ENCODE measurements around the gene PRIMPOL.
"Not testable (repeated sequence)": the region's sequence is repeated elsewhere in the genome, so short reads cannot be mapped to it uniquely, and the experiment has no call there.

The PRIMPOL gene

DNA sequence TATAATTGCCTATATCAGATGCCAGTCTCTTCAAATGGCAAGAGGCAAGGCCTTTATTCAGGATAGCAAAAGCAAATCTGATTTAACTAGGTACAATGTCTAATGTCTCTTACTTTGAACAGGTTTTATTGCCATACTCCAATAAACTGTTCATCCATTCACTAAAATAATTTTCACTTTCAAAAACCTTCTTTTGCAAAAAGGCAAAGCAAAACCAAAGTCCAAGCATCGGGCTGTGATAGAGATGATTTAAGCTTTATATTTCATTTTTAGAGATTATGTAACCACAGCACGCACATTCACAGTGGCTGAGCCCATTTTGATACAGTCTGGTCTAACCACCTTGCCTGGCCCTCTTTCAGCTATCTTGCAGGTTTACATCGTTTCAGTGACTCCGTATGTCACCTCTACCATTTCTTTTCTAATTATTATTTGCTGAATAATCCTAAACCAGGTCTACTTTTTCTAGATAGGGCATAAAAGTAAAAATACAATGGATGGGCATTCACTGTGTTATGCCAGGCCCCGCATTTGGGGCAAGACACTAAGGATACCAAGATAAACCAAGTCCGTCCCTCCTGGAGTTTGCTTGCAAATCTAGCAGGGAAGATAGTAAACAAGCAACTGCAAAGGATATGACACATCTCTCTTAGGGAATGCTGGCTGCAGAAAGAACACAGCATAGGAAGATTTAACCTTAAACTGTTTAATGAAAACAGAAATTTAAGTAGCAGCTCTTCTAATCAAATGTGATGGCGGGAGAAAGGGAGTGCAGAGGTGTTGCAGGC lies 2.1 kb upstream of the PRIMPOL start:
- Histone ChIP-seq H3K27me3 (replicated peaks in 2 of 5; ENCODE audit: control insufficient read depth in 4 of 5, insufficient read depth in 5 of 5, low read length in 4 of 5) (no peaks in the 10 kb centered on the region), H3K9me3 (ENCODE audit: control extremely low read depth in 1 of 5, control insufficient read depth in 4 of 5, insufficient read depth in 2 of 5, low read depth in 1 of 5, low read length in 4 of 5) (no peaks in the 10 kb centered on the region), H3K27ac (ENCODE audit: insufficient read depth in 1 of 2, low read depth in 1 of 2, low read length in 2 of 2, poor library complexity in 1 of 2, severe bottlenecking in 2 of 2) (peak overlapping the region; percentile 79 to 87), H3K4me1 (ENCODE audit: control extremely low read depth in 1 of 4, control insufficient read depth in 4 of 4, insufficient read depth in 4 of 4, low read length in 3 of 4) (peaks cover 21 to 47% (median 32%) of the 10 kb centered on the region in 4 experiments), H3K4me3 (ENCODE audit: control insufficient read depth in 1 of 7, extremely low read depth in 1 of 7, insufficient read depth in 4 of 7, low read depth in 2 of 7, low read length in 6 of 7) (peak overlapping the region; percentile 48 to 95 (median 87)), H3K36me3 (ENCODE audit: control insufficient read depth in 4 of 4, insufficient read depth in 4 of 4, low read length in 3 of 4) (peaks cover 6 to 25% (median 17%) of the 10 kb centered on the region in 4 experiments)
- POLR2A ChIA-PET, result interaction anchor here (0.5 kb wide), 1 partner anchor 380 kb away, joined by 4 read pairs; no protein-coding TSS in a partner anchor
- 91% methylated on average over 5 of the region's 7 CpGs for WGBS (ENCODE audit: insufficient coverage)
- DNase-seq, result no peak
- CTCF ChIA-PET, result interaction anchor here (1.0 to 1.9 kb wide), 9 partner anchors 15 to 87 kb away, joined by 3 to 5 read pairs (median 3); partner anchors contain the start of gene CENPU

DNA sequence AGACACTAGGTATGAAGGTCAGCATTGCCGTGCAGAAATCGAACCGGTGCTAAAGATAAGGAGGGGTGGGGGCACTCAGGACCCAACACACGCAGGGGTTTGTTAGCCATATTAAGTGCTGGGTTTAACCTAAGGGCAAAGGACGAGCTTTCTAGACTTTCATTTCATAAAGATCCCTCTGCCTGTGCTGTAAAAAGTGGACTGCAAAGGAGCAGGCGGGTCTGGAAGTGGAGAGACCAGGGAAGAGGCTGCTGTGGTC lies 1.6 kb upstream of the PRIMPOL start:
- ChIA-PET POLR2A (interaction anchor here (0.5 kb wide), 1 partner anchor 381 kb away, joined by 4 read pairs; no protein-coding TSS in a partner anchor), CTCF (interaction anchor here (1.0 to 1.9 kb wide), 9 partner anchors 9 to 86 kb away, joined by 3 to 6 read pairs (median 4); partner anchors contain the start of gene CENPU)
- no peaks in the 10 kb centered on the region for H3K27me3 ChIP-seq (replicated peaks in 2 of 5; ENCODE audit: control insufficient read depth in 4 of 5, insufficient read depth in 5 of 5, low read length in 4 of 5)
- H3K27ac ChIP-seq (ENCODE audit: insufficient read depth in 1 of 2, low read depth in 1 of 2, low read length in 2 of 2, poor library complexity in 1 of 2, severe bottlenecking in 2 of 2), result peak overlapping the region; percentile 79 to 87
- H3K36me3 ChIP-seq (ENCODE audit: control insufficient read depth in 4 of 4, insufficient read depth in 4 of 4, low read length in 3 of 4), result peaks cover 6 to 22% (median 15%) of the 10 kb centered on the region in 4 experiments
- no peaks in the 10 kb centered on the region for H3K9me3 ChIP-seq (ENCODE audit: control extremely low read depth in 1 of 5, control insufficient read depth in 4 of 5, insufficient read depth in 2 of 5, low read depth in 1 of 5, low read length in 4 of 5)
- peaks cover 21 to 47% (median 32%) of the 10 kb centered on the region in 4 experiments for H3K4me1 ChIP-seq (ENCODE audit: control extremely low read depth in 1 of 4, control insufficient read depth in 4 of 4, insufficient read depth in 4 of 4, low read length in 3 of 4)
- WGBS (ENCODE audit: insufficient coverage), result 14% methylated on average over 6 of the region's 6 CpGs
- DNase-seq, result no peak
- H3K4me3 ChIP-seq (ENCODE audit: control insufficient read depth in 1 of 7, extremely low read depth in 1 of 7, insufficient read depth in 4 of 7, low read depth in 2 of 7, low read length in 6 of 7), result peak overlapping the region; percentile 48 to 95 (median 87)

DNA sequence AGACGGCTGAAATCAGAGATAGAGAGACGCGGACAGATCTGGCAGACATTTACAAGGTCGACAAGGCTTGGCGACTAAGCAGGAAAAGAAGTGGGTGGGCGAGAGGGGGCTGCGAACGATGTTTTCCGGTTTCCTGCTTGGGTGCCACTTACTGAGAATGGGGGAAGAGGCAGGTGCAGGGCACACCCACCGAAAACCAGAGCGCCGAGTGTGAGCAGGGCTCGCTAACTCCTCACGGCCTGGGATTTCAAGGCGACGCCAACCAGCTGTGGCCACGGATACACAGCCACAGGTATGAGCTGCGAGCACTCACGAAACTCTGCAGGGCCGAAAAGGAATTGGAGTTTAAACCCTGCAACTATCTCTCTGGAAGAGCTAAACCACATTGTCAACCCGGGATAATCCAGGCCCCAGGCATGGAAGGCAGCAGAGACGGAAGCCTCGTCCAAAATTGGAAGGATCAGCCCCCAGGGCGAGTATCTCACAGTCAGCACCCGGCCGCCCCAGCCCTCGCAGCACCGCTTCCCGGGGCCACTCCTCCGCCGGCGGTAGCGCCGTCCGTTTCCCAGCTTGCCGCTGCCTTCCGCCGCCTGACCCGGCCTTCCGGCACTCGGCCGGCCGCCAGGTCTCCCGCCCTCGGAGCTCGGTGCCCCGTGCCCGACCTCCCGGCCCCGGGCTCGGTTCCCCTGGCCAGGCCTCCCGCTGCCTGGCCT lies 1.1 kb upstream of the PRIMPOL start:
- peak overlapping the region; percentile 48 to 95 (median 87) for H3K4me3 ChIP-seq (ENCODE audit: control insufficient read depth in 1 of 7, extremely low read depth in 1 of 7, insufficient read depth in 4 of 7, low read depth in 2 of 7, low read length in 6 of 7)
- H3K4me1 ChIP-seq (ENCODE audit: control extremely low read depth in 1 of 4, control insufficient read depth in 4 of 4, insufficient read depth in 4 of 4, low read length in 3 of 4), result peaks cover 21 to 47% (median 32%) of the 10 kb centered on the region in 4 experiments
- CTCF ChIA-PET, result interaction anchor here (0.6 to 1.9 kb wide), 11 partner anchors 9 to 86 kb away, joined by 3 to 6 read pairs (median 3); partner anchors contain the start of gene CENPU
- peaks cover 6 to 23% (median 14%) of the 10 kb centered on the region in 4 experiments for H3K36me3 ChIP-seq (ENCODE audit: control insufficient read depth in 4 of 4, insufficient read depth in 4 of 4, low read length in 3 of 4)
- no peaks in the 10 kb centered on the region for H3K27me3 ChIP-seq (replicated peaks in 2 of 5; ENCODE audit: control insufficient read depth in 4 of 5, insufficient read depth in 5 of 5, low read length in 4 of 5)
- 0% methylated on average over 52 of the region's 52 CpGs for WGBS (ENCODE audit: insufficient coverage)
- peak overlapping the region; percentile 79 to 87 for H3K27ac ChIP-seq (ENCODE audit: insufficient read depth in 1 of 2, low read depth in 1 of 2, low read length in 2 of 2, poor library complexity in 1 of 2, severe bottlenecking in 2 of 2)
- H3K9me3 ChIP-seq (ENCODE audit: control extremely low read depth in 1 of 5, control insufficient read depth in 4 of 5, insufficient read depth in 2 of 5, low read depth in 1 of 5, low read length in 4 of 5), result no peaks in the 10 kb centered on the region
- DNase-seq, result peak; percentile 25 to 67 (median 48)
- POLR2A ChIA-PET, result interaction anchor here (1.6 to 2.4 kb wide), 2 partner anchors 36 to 85 kb away, joined by 5 to 7 read pairs; partner anchors contain the start of gene CENPU

DNA sequence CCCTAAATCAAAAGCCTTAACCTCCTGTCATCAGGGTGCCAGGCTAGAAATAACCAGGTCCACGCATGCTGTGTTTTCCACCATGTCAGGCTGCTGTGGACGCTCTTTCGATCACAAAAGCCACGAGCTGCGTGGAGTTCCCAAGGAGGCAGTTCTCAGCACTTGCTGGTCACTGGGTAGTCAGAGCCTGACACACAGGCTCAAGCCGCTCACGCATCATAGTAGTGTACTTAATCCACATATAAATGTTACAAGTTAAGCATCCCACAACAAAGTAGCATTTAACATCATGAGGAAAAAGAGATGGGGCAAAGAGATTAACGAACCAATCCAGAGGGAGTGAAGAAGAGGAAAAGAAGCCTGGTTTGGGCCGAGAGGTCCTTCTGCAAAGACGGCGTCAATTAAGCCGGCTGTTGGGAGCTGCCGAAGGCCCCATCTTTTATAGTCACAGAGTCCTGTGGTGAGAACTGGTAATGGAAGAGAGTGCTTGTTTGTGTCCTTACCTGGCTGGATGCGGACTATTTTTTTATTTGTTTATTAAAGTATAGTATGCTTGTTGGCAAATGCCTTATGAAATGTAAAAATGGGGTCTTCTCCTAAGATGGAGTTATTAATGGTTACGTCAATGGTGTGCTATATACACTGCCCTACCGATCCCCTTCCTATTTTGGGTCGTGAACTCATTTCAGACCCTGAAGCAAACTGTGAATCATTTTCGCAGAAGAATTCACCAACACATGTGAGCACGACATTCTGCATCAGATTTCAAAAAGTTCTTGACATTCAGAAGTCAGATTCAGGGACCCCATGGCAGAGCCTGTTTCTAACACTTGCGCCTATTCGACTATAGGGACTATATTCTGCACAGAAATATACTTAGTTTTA lies 675 bp downstream of the PRIMPOL start:
- H3K27me3 ChIP-seq (replicated peaks in 2 of 5; ENCODE audit: control insufficient read depth in 4 of 5, insufficient read depth in 5 of 5, low read length in 4 of 5), result no peaks in the 10 kb centered on the region
- peaks cover 21 to 45% (median 32%) of the 10 kb centered on the region in 4 experiments for H3K4me1 ChIP-seq (ENCODE audit: control extremely low read depth in 1 of 4, control insufficient read depth in 4 of 4, insufficient read depth in 4 of 4, low read length in 3 of 4)
- peak overlapping the region; percentile 58 to 85 for H3K27ac ChIP-seq (ENCODE audit: insufficient read depth in 1 of 2, low read depth in 1 of 2, low read length in 2 of 2, poor library complexity in 1 of 2, severe bottlenecking in 2 of 2)
- ChIA-PET POLR2A (interaction anchor here (0.9 to 2.4 kb wide), 4 partner anchors 20 to 176 kb away, joined by 3 to 7 read pairs (median 4); partner anchors contain the start of genes CENPU and IRF2), CTCF (interaction anchor here (0.7 to 1.1 kb wide), 3 partner anchors 12 to 60 kb away, joined by 3 read pairs; no protein-coding TSS in a partner anchor)
- DNase-seq, result peak; percentile 13 to 60 (median 47)
- 53% methylated on average over 12 of the region's 21 CpGs for WGBS (ENCODE audit: insufficient coverage)
- H3K9me3 ChIP-seq (ENCODE audit: control extremely low read depth in 1 of 5, control insufficient read depth in 4 of 5, insufficient read depth in 2 of 5, low read depth in 1 of 5, low read length in 4 of 5), result no peaks in the 10 kb centered on the region
- H3K4me3 ChIP-seq (ENCODE audit: control insufficient read depth in 1 of 7, extremely low read depth in 1 of 7, insufficient read depth in 4 of 7, low read depth in 2 of 7, low read length in 6 of 7), result peak overlapping the region; percentile 70 to 95 (median 87)
- H3K36me3 ChIP-seq (ENCODE audit: control insufficient read depth in 4 of 4, insufficient read depth in 4 of 4, low read length in 3 of 4), result peaks cover 0 to 22% (median 10%) of the 10 kb centered on the region in 4 experiments

DNA sequence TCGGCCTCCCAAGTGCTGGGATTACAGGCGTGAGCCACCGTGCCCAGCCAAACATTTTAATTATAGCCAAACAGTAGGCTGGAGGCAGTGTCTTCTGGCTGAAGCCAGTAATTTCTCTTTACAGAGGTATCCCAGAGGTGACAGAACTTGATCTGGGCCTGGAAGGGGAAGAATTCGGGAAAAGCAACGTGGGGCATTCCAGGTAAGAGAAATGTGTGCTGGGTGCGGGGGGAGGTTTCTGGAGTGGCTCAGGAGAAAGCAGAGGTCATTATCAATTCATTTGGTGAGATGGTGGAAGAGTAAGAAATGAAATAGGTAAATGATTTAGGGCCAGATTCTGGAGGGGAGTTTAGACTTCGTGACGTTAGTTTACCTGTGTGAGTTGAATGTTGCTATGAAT lies 2.4 kb downstream of the PRIMPOL start:
- H3K4me1 ChIP-seq (ENCODE audit: control extremely low read depth in 1 of 4, control insufficient read depth in 4 of 4, insufficient read depth in 4 of 4, low read length in 3 of 4), result peaks cover 17 to 32% (median 26%) of the 10 kb centered on the region in 4 experiments
- 98% methylated on average over 6 of the region's 8 CpGs for WGBS (ENCODE audit: insufficient coverage)
- ChIA-PET CTCF (no interaction called here), POLR2A (no interaction called here)
- H3K9me3 ChIP-seq (ENCODE audit: control extremely low read depth in 1 of 5, control insufficient read depth in 4 of 5, insufficient read depth in 2 of 5, low read depth in 1 of 5, low read length in 4 of 5), result no peaks in the 10 kb centered on the region
- DNase-seq, result no peak
- no peak overlapping the region for H3K27ac ChIP-seq (ENCODE audit: insufficient read depth in 1 of 2, low read depth in 1 of 2, low read length in 2 of 2, poor library complexity in 1 of 2, severe bottlenecking in 2 of 2)
- H3K27me3 ChIP-seq (replicated peaks in 2 of 5; ENCODE audit: control insufficient read depth in 4 of 5, insufficient read depth in 5 of 5, low read length in 4 of 5), result no peaks in the 10 kb centered on the region
- H3K4me3 ChIP-seq (ENCODE audit: control insufficient read depth in 1 of 7, extremely low read depth in 1 of 7, insufficient read depth in 4 of 7, low read depth in 2 of 7, low read length in 6 of 7), result no peak overlapping the region
- H3K36me3 ChIP-seq (ENCODE audit: control insufficient read depth in 4 of 4, insufficient read depth in 4 of 4, low read length in 3 of 4), result peaks cover 0 to 14% (median 3%) of the 10 kb centered on the region in 4 experiments

DNA sequence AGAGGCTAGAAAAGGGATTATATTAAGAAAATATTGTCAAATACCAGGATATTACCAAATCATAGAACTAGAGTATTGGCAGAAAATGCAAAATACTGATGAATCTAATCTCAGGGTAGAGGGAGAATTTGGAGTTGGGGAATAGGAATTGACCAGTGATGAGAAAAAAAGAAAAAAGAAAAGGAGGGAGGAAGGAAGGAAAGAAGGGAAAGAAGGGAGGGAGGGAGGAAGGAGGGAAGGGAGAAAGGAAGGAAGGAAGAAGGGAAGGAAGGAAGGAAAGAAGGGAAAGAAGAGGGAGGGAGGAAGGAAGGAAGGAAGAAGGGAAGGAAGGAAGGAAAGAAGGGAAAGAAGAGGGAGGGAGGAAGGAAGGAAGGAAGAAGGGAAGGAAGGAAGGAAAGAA lies 3.1 kb downstream of the PRIMPOL start:
- H3K27me3 ChIP-seq (replicated peaks in 2 of 5; ENCODE audit: control insufficient read depth in 4 of 5, insufficient read depth in 5 of 5, low read length in 4 of 5); H3K4me3 ChIP-seq (ENCODE audit: control insufficient read depth in 1 of 7, extremely low read depth in 1 of 7, insufficient read depth in 4 of 7, low read depth in 2 of 7, low read length in 6 of 7); H3K9me3 ChIP-seq (ENCODE audit: control extremely low read depth in 1 of 5, control insufficient read depth in 4 of 5, insufficient read depth in 2 of 5, low read depth in 1 of 5, low read length in 4 of 5); CTCF ChIA-PET; DNase-seq; H3K27ac ChIP-seq (ENCODE audit: insufficient read depth in 1 of 2, low read depth in 1 of 2, low read length in 2 of 2, poor library complexity in 1 of 2, severe bottlenecking in 2 of 2); POLR2A ChIA-PET: not testable (repeated sequence)
- Histone ChIP-seq H3K36me3 (ENCODE audit: control insufficient read depth in 4 of 4, insufficient read depth in 4 of 4, low read length in 3 of 4) (peaks cover 2 to 14% (median 4%) of the 10 kb centered on the region in 4 experiments), H3K4me1 (ENCODE audit: control extremely low read depth in 1 of 4, control insufficient read depth in 4 of 4, insufficient read depth in 4 of 4, low read length in 3 of 4) (peaks cover 11 to 24% (median 19%) of the 10 kb centered on the region in 4 experiments)
